ENCODE measurements around the gene MIOS. TPM values are rescaled to one million over a fixed set of nuclear protein-coding genes. Genes with fewer than 3 reads are reported as not detected.

Gene MIOS
- total RNA-seq, 1 donor from 2014 or later, result 27.7 TPM

DNA sequence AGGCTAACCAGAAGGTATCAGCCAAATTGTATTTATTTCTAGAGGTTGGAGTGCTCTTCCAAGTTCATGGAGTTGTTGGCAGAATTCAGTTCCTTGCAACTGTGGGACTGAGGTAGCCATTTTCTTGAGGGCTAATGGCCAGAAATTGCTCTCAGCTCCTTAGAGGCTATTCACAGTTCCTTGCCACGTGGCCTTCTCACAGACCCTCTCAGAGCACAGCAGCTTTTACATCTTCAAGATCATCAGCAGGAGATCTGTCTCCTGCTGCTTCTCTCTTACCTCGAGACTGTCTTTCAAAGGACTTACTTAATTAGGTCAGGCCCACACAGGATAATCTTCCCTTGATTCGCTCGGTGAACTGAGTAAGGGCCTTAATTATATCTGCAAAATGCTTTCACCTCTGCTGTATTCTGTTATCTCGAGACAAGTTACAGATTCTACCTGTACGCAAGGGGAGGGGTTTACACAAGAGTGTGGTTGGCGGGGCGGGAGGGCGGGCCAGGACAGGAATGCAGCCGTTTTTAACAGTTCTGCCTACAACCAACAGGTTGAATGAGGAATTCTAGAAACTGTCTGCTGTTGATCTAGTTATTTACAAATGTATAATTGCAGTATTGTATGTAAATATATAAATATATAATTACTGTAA lies 15.0 kb downstream of the MIOS start:
- intact Hi-C loops (cut with micrococcal nuclease), result no loop called here

DNA sequence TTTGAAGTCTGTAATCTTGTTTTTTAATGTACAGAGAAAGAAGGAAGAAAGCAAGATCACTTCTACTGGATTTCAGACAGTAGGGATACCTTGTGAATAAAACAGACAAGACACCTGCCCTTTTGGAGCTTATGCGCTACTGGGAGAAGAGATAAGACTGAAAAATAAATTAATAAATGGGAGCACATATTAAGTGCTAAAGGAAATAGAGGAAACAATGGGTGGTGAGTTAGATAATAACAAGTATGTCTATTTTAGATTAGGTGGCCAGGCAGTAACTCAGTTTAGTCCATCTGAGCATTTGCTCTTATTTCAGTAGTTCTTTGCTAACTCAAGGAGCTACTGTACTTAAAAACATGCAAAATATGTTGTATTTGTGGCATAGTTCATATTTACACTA lies 15.9 kb downstream of the MIOS start:
- intact Hi-C loops (cut with micrococcal nuclease), result no loop called here

DNA sequence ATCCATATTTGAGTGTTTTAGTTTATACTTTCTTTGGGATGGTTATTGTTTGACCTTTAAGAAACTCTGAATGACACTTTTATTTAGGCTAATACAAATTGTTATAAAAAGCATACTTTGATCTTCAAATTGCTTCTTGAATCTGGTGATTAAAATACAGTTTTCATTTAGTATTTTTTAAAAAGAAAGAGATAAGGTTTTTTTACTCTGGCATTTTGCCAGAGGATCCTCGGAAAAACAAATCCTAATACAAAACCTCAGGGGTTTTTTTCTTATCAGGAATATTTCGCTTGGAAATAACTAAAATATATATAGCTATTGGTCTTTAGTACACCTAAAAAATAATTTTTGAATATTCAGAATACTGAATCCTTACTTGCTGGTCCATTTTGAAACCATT lies 17.0 kb downstream of the MIOS start:
- intact Hi-C loops (cut with micrococcal nuclease), result no loop called here

DNA sequence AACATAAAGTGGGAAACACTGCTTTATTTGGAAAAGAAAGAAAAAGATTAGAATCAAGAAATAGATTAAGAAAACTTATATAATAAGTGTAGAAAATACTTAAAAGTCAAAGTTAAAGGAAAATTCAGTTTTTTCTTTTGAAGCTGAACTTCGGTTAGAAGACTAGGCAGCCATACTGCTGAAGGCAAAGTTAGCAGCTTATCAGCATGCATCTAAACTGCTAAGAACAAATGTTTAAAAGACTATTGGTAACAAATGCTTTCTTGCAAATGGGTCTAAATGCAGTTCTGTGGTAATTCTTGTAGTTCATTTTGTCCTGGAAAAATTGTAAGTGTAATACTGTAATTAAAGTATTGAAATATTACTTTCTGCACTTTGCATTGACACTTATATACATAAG lies 18.0 kb downstream of the MIOS start:
- intact Hi-C loops (cut with micrococcal nuclease), result no loop called here

GRCh38 chr7:7585241-7585928 lies 18.7 kb downstream of the MIOS start:
- intact Hi-C loops (cut with micrococcal nuclease), result no loop called here

DNA sequence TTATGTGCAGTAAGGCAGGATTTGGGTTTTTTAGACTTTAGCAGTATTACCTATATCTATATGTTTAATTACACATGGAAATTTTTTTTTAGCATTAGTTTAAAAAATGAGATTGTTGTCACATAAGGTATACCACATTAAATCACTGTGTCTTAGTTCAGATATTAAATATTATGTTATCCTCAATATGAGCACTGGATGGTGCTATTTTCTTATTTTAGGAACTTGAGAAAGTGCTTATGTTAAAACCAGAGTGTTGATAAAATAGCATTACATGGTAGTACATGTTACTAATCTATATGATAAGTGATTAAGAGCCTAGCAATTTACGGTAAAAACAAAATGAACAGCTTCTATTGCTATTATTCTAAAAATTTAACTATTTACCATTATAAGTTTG lies 28.8 kb downstream of the MIOS start:
- intact Hi-C loops (cut with micrococcal nuclease), result loop anchor here (1.0 to 5.0 kb wide), 6 partner anchors 42 to 701 kb away; no protein-coding TSS in a partner anchor

- intact Hi-C loops (cut with micrococcal nuclease), result loop anchor here (5.0 kb wide), 2 partner anchors 41 to 86 kb away; no protein-coding TSS in a partner anchor
Observed at GRCh38 chr7:7596176-7596575, 29.5 kb downstream of the MIOS start.

- intact Hi-C loops (cut with micrococcal nuclease), result no loop called here
Observed at GRCh38 chr7:7607010-7607409, 40.3 kb downstream of the MIOS start.

- intact Hi-C loops (cut with micrococcal nuclease), result no loop called here
Observed at GRCh38 chr7:7609330-7609729, 42.6 kb downstream of the MIOS start.

DNA sequence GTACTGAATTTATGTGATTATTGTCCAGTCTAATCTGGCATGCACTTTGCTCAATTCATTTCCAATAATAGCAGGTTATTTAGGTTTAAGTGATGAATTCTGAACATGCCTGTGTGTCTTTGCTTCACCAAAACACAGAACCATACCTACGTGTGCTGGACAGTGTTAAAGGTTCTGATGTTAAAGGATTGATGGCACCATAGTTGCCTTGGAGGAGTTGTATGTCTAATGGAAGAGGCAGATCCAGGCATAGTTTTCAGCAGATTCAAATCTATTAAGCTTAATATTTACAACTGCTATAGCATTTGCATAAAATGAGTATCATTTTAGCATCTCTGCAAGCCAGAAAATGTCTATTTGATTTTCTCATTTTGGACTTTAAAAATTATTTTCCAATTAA lies 45.8 kb downstream of the MIOS start:
- intact Hi-C loops (cut with micrococcal nuclease), result no loop called here

GRCh38 chr7:7613210-7613609 lies 46.5 kb downstream of the MIOS start:
- intact Hi-C loops (cut with micrococcal nuclease), result no loop called here

DNA sequence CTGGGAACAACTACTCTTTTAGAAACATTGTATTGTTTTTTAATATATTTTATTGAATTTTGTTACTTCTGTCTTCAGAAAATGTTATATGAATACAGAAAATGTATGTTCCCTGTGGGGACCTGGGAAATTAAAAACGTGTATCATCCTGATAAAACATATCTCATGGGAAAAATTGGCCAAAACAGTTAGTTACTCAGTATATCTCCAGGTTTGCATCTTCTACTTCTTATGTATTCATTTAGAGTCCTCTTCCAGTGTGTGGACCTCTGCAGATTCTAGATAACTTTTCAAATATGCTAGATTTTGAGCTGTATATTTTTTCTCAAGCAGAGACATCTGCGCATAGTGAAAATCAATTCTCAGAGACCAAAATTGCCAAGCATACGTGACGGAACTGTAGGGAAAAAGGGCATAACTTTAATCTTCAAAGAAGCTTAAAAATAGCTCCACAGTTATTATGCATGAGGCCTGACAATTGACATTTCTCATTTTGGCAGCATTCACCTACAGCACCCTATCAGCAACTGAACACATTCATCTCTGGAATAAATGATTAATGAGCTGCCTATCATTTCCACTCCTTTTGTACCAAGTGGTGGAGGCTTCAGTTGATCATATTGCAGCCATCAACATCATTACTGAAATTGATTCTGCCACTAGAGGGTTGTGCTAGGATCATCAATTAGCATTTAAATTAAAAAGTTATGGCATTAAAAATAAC lies 47.5 kb downstream of the MIOS start:
- intact Hi-C loops (cut with micrococcal nuclease), result no loop called here

GRCh38 chr7:7617550-7617949 lies 50.9 kb downstream of the MIOS start:
- intact Hi-C loops (cut with micrococcal nuclease), result no loop called here

DNA sequence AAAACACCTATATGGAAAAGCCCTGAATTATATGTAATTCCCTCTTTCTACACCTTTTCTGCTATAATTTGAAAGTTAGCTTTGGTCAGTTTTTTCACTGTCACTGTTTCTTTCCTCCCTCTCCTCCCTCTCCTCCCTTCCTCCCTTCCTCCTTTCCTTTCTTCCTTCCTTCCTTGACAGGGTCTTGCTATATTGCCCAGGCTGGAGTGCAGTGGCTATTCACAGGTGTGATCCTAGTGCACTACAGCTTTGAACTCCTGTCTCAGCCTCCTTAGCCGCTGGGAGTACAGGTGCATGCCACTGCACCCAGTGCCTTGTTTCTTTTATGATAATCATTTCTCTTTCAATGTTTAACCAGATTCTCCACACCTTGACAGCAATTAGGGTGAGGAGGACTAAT lies 51.7 kb downstream of the MIOS start:
- intact Hi-C loops (cut with micrococcal nuclease), result no loop called here

- intact Hi-C loops (cut with micrococcal nuclease), result no loop called here
Observed at GRCh38 chr7:7620236-7620635, 53.6 kb downstream of the MIOS start.

DNA sequence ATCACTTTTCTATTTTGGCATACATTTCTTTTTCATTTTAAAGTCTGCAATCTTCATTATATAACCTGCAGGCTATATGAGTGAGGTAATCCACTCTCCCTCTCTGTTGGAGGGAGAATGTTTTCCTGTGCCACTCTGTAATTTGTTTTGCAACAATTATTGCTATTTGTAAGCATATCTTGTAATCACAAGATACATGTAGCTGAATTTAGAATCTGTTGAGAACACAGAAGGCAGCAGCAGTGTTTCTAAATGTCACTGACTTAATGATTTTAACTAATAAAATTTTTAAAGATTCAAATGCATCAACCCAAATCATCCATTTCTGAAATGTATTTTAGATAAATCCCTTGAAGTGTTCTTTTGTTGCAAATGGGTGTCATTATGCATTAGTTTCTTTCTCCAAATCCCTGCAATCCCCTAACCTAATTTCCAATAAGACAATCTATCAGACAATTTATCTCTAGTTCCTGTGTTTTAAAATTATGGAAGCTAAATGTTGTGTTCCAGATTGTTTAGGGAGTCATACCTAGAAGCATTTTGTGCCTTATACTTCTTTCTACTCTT lies 54.0 kb downstream of the MIOS start:
- intact Hi-C loops (cut with micrococcal nuclease), result no loop called here

- intact Hi-C loops (cut with micrococcal nuclease), result no loop called here
Observed at GRCh38 chr7:7628476-7628875, 61.8 kb downstream of the MIOS start.

DNA sequence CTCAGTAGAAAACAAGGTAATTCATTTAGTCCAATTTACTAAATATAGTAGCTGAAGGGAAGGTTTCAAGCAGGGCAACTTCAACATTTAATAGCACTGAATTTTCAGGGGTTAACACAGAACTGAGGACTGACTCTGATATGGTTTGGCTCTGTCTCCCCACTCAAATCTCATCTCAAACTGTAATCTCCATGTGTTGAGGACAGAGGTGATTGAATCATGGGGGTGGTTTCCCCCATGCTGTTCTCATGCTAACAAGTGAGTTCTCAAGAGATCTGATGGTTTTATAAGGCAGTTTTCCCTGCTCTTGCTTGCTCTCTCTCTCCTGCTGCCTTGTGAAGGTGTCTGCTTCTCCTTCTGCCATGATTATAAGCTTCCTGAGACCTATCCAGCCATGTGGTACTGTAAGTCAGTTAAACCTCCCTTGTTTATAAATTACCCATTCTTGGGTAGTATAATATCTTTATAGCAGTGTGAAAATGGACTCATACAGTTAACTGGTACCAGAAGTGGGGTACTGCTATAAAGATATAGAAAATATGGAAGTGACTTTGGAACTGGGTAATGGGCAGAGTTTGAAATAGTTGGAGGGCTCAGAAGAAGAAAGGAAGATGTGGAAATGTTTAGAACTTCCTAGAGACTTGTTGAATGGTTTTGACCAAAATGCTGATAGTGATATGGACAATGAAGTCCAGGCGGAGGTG lies 64.1 kb downstream of the MIOS start:
- intact Hi-C loops (cut with micrococcal nuclease), result no loop called here

DNA sequence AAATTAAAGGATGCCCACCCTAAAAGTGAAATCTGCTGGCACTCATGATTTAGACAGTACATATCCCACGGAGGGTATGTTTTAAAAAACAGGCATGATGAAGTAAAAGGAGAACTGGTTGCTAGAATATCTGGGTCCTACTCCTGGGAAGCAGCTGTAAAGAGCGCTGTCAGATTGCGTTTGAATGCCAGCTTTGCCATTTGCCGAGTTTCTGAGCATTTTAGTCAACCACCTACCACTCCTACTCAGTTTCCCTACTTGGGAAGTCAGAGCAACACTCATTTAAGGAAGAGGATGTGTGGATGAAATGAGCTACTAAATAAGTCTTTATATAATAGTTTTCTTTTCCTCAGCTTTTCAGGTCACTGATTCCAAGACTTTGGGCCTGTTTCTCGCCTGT lies 72.7 kb downstream of the MIOS start:
- intact Hi-C loops (cut with micrococcal nuclease), result loop anchor here (5.0 kb wide), 1 partner anchor 42 kb away; no protein-coding TSS in a partner anchor

DNA sequence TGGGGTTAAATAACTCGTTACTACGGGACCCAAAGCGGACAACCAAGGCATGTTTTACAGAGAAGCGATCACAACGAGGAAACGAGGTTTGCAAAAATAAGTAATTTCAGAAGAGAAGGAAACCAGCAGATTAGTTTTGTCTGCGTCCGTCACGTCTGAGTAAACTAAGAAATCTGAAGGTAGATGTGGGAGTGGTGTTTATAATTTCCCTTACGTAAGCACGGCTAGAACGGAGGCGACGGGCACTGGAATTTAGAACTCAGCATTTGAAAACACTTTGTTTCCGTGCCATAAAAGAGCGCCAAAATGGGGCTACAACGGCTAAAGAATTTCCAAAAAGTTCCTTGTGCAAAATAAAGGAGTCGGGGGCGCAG lies 73.2 kb downstream of the MIOS start:
- intact Hi-C loops (cut with micrococcal nuclease), result loop anchor here (1.0 to 10.0 kb wide), 20 partner anchors 41 to 1050 kb away; partner anchors contain the start of genes C1GALT1, GLCCI1, INTS15 and ZNF316
